ENCODE data around the gene BMP6. TPM values are rescaled to one million over a fixed set of nuclear protein-coding genes. Genes with fewer than 3 reads are reported as not detected.

Gene BMP6
- total RNA-seq, 1 experiment from 2014 or later: 13.6 TPM

GRCh38 chr6:7758456-7758855 is 32.6 kb downstream of the BMP6 start:
- TF ChIP-seq REST (IDR thresholded peaks at IDR 0.05; ENCODE audit: insufficient read depth in 1 of 2, low read depth in 2 of 2, low read length in 1 of 2): no peak
- TF ChIP-seq, protein P1, sequence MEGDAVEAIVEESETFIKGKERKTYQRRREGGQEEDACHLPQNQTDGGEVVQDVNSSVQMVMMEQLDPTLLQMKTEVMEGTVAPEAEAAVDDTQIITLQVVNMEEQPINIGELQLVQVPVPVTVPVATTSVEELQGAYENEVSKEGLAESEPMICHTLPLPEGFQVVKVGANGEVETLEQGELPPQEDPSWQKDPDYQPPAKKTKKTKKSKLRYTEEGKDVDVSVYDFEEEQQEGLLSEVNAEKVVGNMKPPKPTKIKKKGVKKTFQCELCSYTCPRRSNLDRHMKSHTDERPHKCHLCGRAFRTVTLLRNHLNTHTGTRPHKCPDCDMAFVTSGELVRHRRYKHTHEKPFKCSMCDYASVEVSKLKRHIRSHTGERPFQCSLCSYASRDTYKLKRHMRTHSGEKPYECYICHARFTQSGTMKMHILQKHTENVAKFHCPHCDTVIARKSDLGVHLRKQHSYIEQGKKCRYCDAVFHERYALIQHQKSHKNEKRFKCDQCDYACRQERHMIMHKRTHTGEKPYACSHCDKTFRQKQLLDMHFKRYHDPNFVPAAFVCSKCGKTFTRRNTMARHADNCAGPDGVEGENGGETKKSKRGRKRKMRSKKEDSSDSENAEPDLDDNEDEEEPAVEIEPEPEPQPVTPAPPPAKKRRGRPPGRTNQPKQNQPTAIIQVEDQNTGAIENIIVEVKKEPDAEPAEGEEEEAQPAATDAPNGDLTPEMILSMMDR (IDR thresholded peaks at IDR 0.05): no peak
- no peak for TF ChIP-seq TCF7L2 (IDR thresholded peaks at IDR 0.05; ENCODE audit: low read depth, low read length)
- TF ChIP-seq SIN3A (IDR thresholded peaks at IDR 0.05; ENCODE audit: borderline replicate concordance, insufficient read depth, low read depth, low read length): no peak
- no peak for TF ChIP-seq POLR2AphosphoS5 (IDR thresholded peaks at IDR 0.05; ENCODE audit: low read depth, low read length)
- no peaks in the 10 kb centered on the region for H3K27me3 ChIP-seq (ENCODE audit: control insufficient read depth, insufficient read depth, low read length)
- no TSS peak for BruUV-seq (replicated peaks)
- no peaks in the 10 kb centered on the region for H3K4me1 ChIP-seq (ENCODE audit: control insufficient read depth, insufficient read depth, low read length)
- H3K27ac ChIP-seq (ENCODE audit: low read length): no peak overlapping the region
- in situ Hi-C loops (cut with HindIII; ENCODE audit: low pct_unique_long_range_greater_than_20kb, low sequenced_read_pairs): no loop called here
- no peaks in the 10 kb centered on the region for H3K9me3 ChIP-seq (ENCODE audit: control insufficient read depth, insufficient read depth, low read depth, low read length)
- ATAC-seq: peak; percentile 80
- CTCF ChIA-PET: no interaction called here
- H3K4me3 ChIP-seq (ENCODE audit: low read depth in 2 of 2, low read length in 2 of 2): no peak overlapping the region
- POLR2A ChIA-PET: no interaction called here
- peak; percentile 15 for DNase-seq (ENCODE audit: low read depth, low spot score)
- no peaks in the 10 kb centered on the region for H3K36me3 ChIP-seq (ENCODE audit: control insufficient read depth, insufficient read depth, low read length)
- intact Hi-C loops (cut with micrococcal nuclease; ENCODE audit: unreplicated experiment): no loop called here

- DNase-seq (ENCODE audit: low read depth, low spot score): no peak
- intact Hi-C loops (cut with micrococcal nuclease; ENCODE audit: unreplicated experiment): no loop called here
- Histone ChIP-seq H3K9me3 (ENCODE audit: control insufficient read depth, insufficient read depth, low read depth, low read length) (no peaks in the 10 kb centered on the region), H3K4me3 (ENCODE audit: low read depth in 2 of 2, low read length in 2 of 2) (no peak overlapping the region), H3K4me1 (ENCODE audit: control insufficient read depth, insufficient read depth, low read length) (no peaks in the 10 kb centered on the region), H3K27me3 (ENCODE audit: control insufficient read depth, insufficient read depth, low read length) (no peaks in the 10 kb centered on the region), H3K27ac (ENCODE audit: low read length) (no peak overlapping the region), H3K36me3 (ENCODE audit: control insufficient read depth, insufficient read depth, low read length) (no peaks in the 10 kb centered on the region)
- ATAC-seq: no peak
- in situ Hi-C loops (cut with HindIII; ENCODE audit: low pct_unique_long_range_greater_than_20kb, low sequenced_read_pairs): no loop called here
- ChIA-PET POLR2A (no interaction called here), CTCF (no interaction called here)
- BruUV-seq (replicated peaks): no TSS peak
- TF ChIP-seq, protein P1 (IDR thresholded peaks at IDR 0.05): no peak
- TF ChIP-seq SIN3A (IDR thresholded peaks at IDR 0.05; ENCODE audit: borderline replicate concordance, insufficient read depth, low read depth, low read length): no peak
- no peak for TF ChIP-seq TCF7L2 (IDR thresholded peaks at IDR 0.05; ENCODE audit: low read depth, low read length)
- TF ChIP-seq REST (IDR thresholded peaks at IDR 0.05; ENCODE audit: insufficient read depth in 1 of 2, low read depth in 2 of 2, low read length in 1 of 2): no peak
- no peak for TF ChIP-seq POLR2AphosphoS5 (IDR thresholded peaks at IDR 0.05; ENCODE audit: low read depth, low read length)
Observed at GRCh38 chr6:7759320-7759719, 33.4 kb downstream of the BMP6 start.
